Astrocyte (in vitro differentiated cells and primary cell): ENCODE data around the gene DENND5B. TPM values are rescaled to one million over a fixed set of nuclear protein-coding genes. Genes with fewer than 3 reads are reported as not detected.

ENCODE experiments used
- DNase-seq: peaks from one replicate; pipeline ENCODE4 v3.0.0-alpha.2; 2010; ENCODE audit warnings: low read depth
- FAIRE-seq: peaks from 2 replicates; lab custom pipeline; 2011; peaks lifted over from hg19 to GRCh38; lab: Jason Lieb, UNC
- H2AFZ ChIP-seq: 2 replicates; pipeline ENCODE4 v1.6.0; 2012; ENCODE audit warnings: low read depth, low read length, inconsistent platforms
- H3K27ac ChIP-seq: 2 replicates; pipeline ENCODE4 v1.5.1; 2011; ENCODE audit warnings: low read depth, low read length, inconsistent platforms
- H3K27me3 ChIP-seq: 2 replicates; pipeline ENCODE4 v1.6.0; 2011; ENCODE audit warnings: low read length, inconsistent platforms; ENCODE audit not compliant: insufficient read depth
- H3K36me3 ChIP-seq: 2 replicates; pipeline ENCODE4 v1.5.1; 2011; ENCODE audit warnings: low read length, inconsistent platforms; ENCODE audit not compliant: insufficient read depth
- H3K4me1 ChIP-seq: 2 replicates; pipeline ENCODE4 v1.5.1; 2011; ENCODE audit warnings: low read length, inconsistent platforms; ENCODE audit not compliant: insufficient read depth
- H3K4me2 ChIP-seq: 2 replicates; pipeline ENCODE4 v1.6.0; 2012; ENCODE audit warnings: low read length, inconsistent platforms
- H3K4me3 ChIP-seq: 2 replicates; pipeline ENCODE4 v1.5.1; 2011; ENCODE audit warnings: low read depth, mild to moderate bottlenecking, low read length, inconsistent platforms; ENCODE audit not compliant: insufficient read depth
- H3K79me2 ChIP-seq: 2 replicates; pipeline ENCODE4 v1.6.0; 2012; ENCODE audit warnings: mild to moderate bottlenecking, low read length, inconsistent platforms; ENCODE audit not compliant: insufficient read depth
- H3K9ac ChIP-seq: 2 replicates; pipeline ENCODE4 v1.6.0; 2012; ENCODE audit warnings: mild to moderate bottlenecking, low read length, inconsistent platforms
- H3K9me3 ChIP-seq: 2 replicates; pipeline ENCODE4 v1.5.1; 2012; ENCODE audit warnings: low read depth, mild to moderate bottlenecking, low read length, inconsistent platforms; ENCODE audit not compliant: insufficient read depth
- H4K20me1 ChIP-seq: 2 replicates; pipeline ENCODE4 v1.6.0; 2012; ENCODE audit warnings: low read length, inconsistent platforms; ENCODE audit not compliant: insufficient read depth
- H3K27ac Mint-ChIP-seq: one replicate; pipeline ENCODE4 v1.8.0; 2021; ENCODE audit warnings: mild to moderate bottlenecking, mixed read lengths; ENCODE audit not compliant: unreplicated experiment
- H3K27me3 Mint-ChIP-seq: one replicate; pipeline ENCODE4 v1.8.0; 2021; ENCODE audit warnings: low read depth, mixed read lengths; ENCODE audit not compliant: unreplicated experiment
- H3K36me3 Mint-ChIP-seq: one replicate; pipeline ENCODE4 v1.8.0; 2021; ENCODE audit warnings: low read depth, mixed read lengths; ENCODE audit not compliant: unreplicated experiment
- H3K4me1 Mint-ChIP-seq: one replicate; pipeline ENCODE4 v1.8.0; 2021; ENCODE audit warnings: low read depth, mixed read lengths; ENCODE audit not compliant: unreplicated experiment
- H3K4me3 Mint-ChIP-seq: one replicate; pipeline ENCODE4 v1.8.0; 2021; ENCODE audit warnings: mild to moderate bottlenecking, moderate library complexity, mixed read lengths; ENCODE audit not compliant: unreplicated experiment
- H3K9me3 Mint-ChIP-seq: one replicate; pipeline ENCODE4 v1.8.0; 2021; ENCODE audit warnings: mild to moderate bottlenecking, mixed read lengths; ENCODE audit not compliant: unreplicated experiment
- CTCF ChIP-seq: IDR thresholded peaks from 2 replicates; pipeline ENCODE4 v1.5.1; 2011; ENCODE audit warnings: low read depth, mild to moderate bottlenecking, inconsistent platforms, low read length, moderate library complexity; ENCODE audit not compliant: insufficient read depth
- EZH2 ChIP-seq: IDR thresholded peaks from 2 replicates; pipeline ENCODE4 v1.6.1; 2012; ENCODE audit warnings: mild to moderate bottlenecking, low read length, inconsistent platforms; ENCODE audit not compliant: insufficient read depth
- total RNA-seq: library from RNA; stranded (reverse); gene quantifications from 2 replicates; pipeline ENCODE4 v1.2.1, GENCODE V29; 2021

The DENND5B gene
- total RNA-seq, 1 donor from 2014 or later = 22.7 TPM

- DNase-seq = peak; percentile 83
- Mint-ChIP-seq H3K27ac (no peak overlapping the region), H3K4me1 (no peaks in the 10 kb centered on the region), H3K36me3 (no peaks in the 10 kb centered on the region), H3K9me3 (no peaks in the 10 kb centered on the region), H3K4me3 (no peak overlapping the region), H3K27me3 (peaks cover 5% of the 10 kb centered on the region)
- peak overlapping the region; percentile 11 for H2AFZ ChIP-seq
- H3K27me3 ChIP-seq = no peaks in the 10 kb centered on the region
- H3K9me3 ChIP-seq = no peaks in the 10 kb centered on the region
- H3K79me2 ChIP-seq = no peaks in the 10 kb centered on the region
- no peak for FAIRE-seq
- H3K9ac ChIP-seq = no peak overlapping the region
- H4K20me1 ChIP-seq = no peaks in the 10 kb centered on the region
- no peak overlapping the region for H3K4me3 ChIP-seq
- no peak for TF ChIP-seq CTCF
- TF ChIP-seq EZH2 = no peak
- H3K36me3 ChIP-seq = no peaks in the 10 kb centered on the region
- H3K27ac ChIP-seq = no peak overlapping the region
- H3K4me1 ChIP-seq = peaks cover 8% of the 10 kb centered on the region
- H3K4me2 ChIP-seq = peak overlapping the region; percentile 45
Measured at GRCh38 chr12:31629756-31630732, 39.1 kb upstream of the DENND5B start.

- H2AFZ ChIP-seq = no peak overlapping the region
- no peak overlapping the region for H3K9ac ChIP-seq
- Mint-ChIP-seq H3K4me1 (no peaks in the 10 kb centered on the region), H3K27me3 (peaks cover 5% of the 10 kb centered on the region), H3K36me3 (no peaks in the 10 kb centered on the region), H3K9me3 (no peaks in the 10 kb centered on the region), H3K27ac (no peak overlapping the region), H3K4me3 (no peak overlapping the region)
- H3K4me1 ChIP-seq = peaks cover 8% of the 10 kb centered on the region
- no peaks in the 10 kb centered on the region for H3K9me3 ChIP-seq
- no peak for TF ChIP-seq EZH2
- TF ChIP-seq CTCF = no peak
- DNase-seq (no peak), FAIRE-seq (no peak)
- no peak overlapping the region for H3K27ac ChIP-seq
- no peak overlapping the region for H3K4me3 ChIP-seq
- H3K27me3 ChIP-seq = no peaks in the 10 kb centered on the region
- H3K4me2 ChIP-seq = no peak overlapping the region
- H4K20me1 ChIP-seq = no peaks in the 10 kb centered on the region
- H3K36me3 ChIP-seq = no peaks in the 10 kb centered on the region
- no peaks in the 10 kb centered on the region for H3K79me2 ChIP-seq
Measured at GRCh38 chr12:31627456-31628054, 36.6 kb upstream of the DENND5B start.
